GM18505 (cell line): ENCODE results near the gene ADCY1.
"Not testable (repeated sequence)": the region's sequence is repeated elsewhere in the genome, so short reads cannot be mapped to it uniquely, and the experiment has no call there.

Experiments used
- ATAC-seq: cut with Tn5 transposase; IDR thresholded peaks from one replicate; pipeline ENCODE4 v1.9.1; 2021; ENCODE audit not compliant: unreplicated experiment
- POLR2A ChIP-seq: IDR thresholded peaks from 4 replicates; pipeline ENCODE4 v1.6.1; 2011; ENCODE audit warnings: borderline replicate concordance; ENCODE audit not compliant: insufficient read depth, insufficient read length; ENCODE audit errors: extremely low read depth

ADCY1 gene

DNA sequence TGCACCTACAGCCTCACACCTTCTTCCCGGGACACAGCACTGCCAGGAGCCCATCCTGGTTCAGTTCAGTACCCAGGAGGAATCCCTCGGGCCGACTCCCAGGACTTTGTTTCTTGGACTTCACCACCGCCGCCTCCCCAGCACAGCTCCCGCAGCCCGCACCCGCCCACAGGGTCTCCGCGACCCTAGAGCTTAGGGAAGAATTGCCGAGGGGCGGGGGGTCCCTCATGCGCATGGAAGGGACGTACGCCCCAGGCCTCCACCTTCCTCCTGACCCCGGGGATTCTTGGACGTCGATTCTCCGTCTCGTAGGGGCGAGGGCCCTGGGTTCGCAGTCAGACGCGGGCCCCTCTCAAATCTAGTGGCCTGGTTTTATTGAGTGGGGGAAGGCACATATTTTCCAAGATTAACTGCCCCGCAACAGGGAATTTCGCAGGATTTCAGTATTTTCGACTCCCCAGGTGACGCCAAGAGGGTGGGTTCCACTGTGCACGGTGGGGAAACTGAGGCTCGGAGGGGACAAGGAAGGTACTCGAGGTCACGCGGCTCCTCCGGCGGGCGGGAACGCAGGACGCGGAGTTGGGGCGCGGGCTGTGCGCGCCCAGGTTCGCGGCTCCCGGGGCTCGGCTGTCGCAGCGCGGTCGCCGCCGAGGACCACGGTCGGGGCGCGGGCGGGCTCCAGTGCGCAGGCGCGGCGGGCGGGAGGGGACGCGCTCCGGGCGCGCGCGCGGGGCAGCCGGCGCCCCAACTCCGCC, at the start of gene ADCY1:
TSS of gene ADCY1 (plus strand) at position 708 of the 755 bp plus-strand sequence. CDS start 176 bp downstream, outside the sequence.
- TF ChIP-seq POLR2A: no peak
- no peak for ATAC-seq

DNA sequence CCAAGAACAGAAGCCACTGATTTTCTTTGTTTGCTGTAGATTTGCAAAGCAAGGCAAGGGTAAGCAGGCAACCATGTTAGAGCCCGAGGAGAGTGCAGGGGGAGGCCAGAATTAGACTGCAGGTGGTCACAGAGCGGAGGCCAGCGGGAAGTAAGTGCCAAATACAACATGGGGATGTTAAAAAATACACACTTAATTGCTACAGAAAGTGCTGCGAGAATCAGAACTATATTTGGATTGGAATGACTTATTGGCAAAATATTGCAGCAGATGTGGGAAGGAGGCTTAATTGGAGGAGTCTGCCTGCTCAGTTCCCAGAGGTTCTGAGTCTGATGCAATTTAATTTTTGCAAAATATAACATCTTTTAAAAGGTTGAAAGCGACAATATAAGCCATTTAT, 49.7 kb upstream of the ADCY1 start:
- ATAC-seq: no peak
- no peak for TF ChIP-seq POLR2A

- no peak for TF ChIP-seq POLR2A
- ATAC-seq: no peak
These were observed 49.1 kb upstream of the ADCY1 start for GRCh38 chr7:45525057-45525456.

- no peak for TF ChIP-seq POLR2A
- ATAC-seq: no peak
These were observed 30.7 kb upstream of the ADCY1 start for GRCh38 chr7:45543473-45543872.

- not testable (repeated sequence) for ATAC-seq
These were observed 29.0 kb upstream of the ADCY1 start for GRCh38 chr7:45545105-45545710.

DNA sequence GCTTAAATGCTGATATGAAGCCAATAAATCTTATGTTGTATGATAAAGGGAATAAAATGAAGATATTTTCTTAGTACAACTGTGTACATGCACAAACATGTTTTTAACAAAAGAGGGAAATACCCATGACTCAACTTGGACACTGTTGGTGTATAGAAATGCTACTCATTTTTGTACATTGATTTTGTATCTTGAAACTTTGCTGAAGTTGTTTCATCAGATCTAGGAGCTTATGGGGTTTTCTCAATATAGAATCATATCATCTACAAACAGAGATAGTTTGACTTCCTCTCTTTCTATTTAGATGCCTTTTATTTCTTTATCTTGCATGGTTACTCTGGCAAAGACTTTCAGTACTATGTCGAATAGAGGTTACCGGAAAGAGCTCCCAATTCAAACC, 25.3 kb upstream of the ADCY1 start:
- not testable (repeated sequence) for ATAC-seq

DNA sequence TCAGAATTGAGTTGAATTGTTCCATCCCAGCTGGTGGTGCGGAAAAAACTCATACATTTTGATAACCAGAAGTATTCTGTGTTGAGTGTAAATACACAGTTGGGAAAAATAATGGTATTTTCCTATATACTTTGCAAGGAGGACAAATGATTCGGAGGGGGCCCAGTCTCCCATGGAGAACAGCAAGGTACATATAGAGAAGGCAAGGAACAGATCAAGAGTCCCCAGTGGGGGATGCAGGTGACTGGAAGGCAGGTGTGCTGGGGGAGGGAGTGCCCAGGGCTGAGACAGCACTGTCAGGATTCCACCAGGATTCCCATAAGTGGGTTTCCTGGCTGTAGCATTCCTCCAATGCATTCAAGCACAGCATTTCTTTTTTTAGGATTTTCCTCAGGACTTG, 10.8 kb upstream of the ADCY1 start:
- no peak for TF ChIP-seq POLR2A
- ATAC-seq: no peak

DNA sequence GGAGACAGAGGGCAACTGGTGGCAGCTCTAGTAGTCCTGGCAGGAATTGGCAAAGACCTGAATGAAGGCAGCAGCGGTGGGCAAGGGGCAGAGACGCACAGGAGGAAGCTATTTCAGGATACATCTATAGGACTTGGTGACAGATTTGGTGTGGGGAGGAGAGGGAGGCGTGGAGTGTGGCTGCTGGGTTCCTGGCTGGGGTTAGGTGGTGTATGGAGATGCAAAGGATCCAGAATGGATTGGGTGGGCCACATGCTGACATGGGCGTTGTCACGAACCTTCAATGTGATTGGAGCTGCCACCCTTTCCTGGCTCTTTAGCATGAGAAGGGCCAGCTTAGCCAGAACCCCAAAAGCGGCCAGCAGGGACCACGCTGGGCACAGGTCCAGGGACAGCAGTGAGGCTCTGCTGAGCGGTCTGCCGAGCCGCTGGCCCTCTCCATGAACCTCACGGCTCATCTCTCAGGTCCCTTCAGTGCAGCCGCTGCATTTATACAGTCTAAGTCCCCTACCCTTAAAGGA, 10.2 kb upstream of the ADCY1 start:
- TF ChIP-seq POLR2A: no peak
- no peak for ATAC-seq

DNA sequence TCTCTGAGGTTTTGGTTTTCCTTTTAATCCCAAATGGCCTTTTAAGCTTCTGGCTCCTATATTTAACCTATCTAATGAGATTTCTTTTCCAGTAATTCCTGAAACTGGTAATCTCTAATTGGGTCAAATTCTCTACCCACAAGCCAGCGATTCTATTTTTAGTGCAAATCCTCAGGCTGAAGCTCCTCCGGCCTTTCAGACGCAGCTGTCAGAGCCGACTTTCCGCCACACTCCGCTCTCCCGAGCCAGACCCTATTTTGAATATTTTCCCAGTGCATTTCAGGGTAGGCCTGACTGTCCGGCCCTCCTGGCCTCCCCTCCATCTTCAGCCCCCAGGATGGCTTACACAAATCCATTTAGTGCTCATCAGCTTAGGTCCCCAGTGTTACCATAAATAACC, 9.7 kb upstream of the ADCY1 start:
- ATAC-seq: no peak
- no peak for TF ChIP-seq POLR2A

DNA sequence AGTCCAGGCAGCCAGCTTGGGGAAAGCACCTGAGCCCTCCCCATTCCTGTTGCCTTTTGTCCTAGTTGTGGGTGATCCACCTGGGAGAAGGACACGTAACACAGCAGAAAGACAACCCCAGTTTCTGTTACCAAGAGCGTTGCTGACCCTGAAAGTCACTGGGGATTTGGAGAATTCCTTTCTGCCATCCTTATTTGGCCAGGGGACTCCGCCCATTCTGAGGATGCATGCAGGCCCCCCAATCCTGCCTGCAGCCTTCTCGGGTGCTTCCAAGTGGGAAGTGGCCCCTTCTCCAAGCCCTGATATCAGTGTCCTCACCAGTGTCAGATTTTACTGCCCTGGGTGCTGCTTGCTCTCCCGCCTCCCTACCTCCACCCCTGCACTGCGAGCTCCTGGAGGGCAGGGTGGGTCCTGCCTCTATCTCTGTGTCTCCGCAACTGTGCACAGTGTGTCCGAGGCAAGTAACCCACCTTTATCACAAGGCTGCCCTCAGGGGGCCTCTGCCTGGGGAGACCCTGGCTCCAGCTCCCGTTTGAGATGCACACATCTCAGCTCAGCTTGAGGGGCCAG, 9.2 kb upstream of the ADCY1 start:
- TF ChIP-seq POLR2A: no peak
- ATAC-seq: no peak

DNA sequence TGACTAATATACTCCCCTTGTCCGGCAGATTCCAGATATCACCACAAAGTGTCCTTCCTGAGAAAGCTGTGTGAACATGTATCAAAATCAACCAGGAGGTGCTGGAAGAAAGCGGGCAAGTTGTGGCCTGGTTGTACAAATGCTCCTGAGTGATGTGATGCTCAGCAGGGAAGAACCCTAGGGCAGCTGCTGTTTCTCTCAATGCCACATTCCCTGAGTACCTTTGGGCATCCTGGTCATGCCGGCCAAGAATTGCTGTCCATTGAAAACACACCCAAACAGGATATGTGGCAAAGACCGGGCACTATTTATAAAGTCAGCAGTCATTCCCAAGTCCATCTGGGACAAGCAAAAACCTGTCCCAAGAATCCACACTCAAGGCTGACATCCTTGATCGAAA, 7.8 kb upstream of the ADCY1 start:
- TF ChIP-seq POLR2A: no peak
- ATAC-seq: no peak

DNA sequence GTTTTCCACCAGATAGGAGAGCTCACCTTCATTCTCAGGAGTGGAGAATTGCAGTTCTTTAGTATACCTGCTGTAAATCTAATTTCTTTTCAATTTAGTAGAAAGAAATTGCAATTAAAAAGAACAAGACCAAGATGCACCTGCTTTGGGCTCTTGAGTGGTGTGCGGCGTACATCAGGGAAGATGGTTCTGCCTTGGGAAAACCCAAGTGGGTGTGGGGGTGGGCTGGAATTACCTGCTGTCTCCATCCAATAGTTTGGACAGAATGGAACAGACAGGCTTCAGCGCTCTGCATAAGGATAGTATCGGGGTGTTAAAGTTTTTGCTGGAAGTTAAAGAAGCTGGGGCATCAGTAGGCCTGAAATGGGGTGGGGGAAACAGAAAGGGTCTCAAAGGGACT, 7.2 kb upstream of the ADCY1 start:
- ATAC-seq: no peak
- TF ChIP-seq POLR2A: no peak

GRCh38 chr7:45567713-45568112, 6.5 kb upstream of the ADCY1 start:
- no peak for ATAC-seq
- no peak for TF ChIP-seq POLR2A
